EL (cell line): ENCODE measurements around the gene SPEM2.

Source experiments
- DNase-seq: peaks from one replicate; pipeline ENCODE4 v3.0.0-alpha.2; 2016

SPEM2 gene

GRCh38 chr17:7423679-7424078 is 1.7 kb upstream of the SPEM2 start:
- no peak for DNase-seq

DNA sequence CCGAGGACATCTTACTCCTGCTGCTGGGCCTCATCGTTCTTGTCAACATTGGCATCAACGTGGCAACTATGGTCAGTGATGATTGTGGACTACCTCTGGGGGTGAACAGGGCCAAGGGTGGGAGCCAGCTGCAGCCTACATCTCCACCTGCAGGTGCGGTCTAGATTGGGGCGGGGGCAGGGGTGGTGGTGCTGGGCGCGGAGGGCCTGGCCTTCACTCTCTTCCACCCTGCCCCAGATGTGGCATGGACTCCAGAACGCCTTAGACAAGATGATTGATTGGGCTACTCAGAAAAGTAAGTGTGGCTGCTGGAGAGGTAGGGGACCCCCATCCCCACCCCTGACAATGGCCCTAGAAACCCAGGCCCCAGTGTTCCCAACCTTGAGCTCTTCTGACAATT is 340 bp downstream of the SPEM2 start:
- DNase-seq, result no peak

DNA sequence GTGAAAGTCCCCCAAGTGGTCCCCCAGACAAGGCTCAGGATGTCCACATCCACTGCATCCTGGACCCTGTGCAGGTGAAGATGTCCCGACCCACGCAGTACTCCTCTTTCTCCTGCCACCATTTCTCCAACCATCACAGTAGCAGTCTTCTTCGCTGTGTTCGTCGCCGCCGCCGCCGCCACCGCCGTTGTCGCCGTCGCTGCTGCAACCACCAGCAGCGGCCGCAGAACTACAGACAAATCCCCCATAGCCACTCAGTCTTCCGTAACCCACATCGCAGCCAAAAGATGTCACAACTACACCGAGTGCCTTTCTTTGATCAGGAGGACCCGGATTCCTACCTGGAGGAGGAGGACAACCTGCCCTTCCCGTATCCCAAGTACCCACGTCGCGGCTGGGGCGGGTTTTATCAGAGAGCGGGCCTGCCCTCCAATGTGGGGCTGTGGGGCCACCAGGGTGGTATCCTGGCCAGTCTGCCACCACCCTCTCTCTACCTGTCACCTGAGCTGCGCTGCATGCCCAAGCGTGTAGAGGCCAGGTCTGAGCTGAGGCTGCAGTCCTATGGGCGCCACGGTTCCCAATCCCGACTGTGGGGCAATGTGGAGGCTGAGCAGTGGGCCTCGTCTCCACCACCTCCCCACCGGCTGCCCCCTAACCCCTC is 917 bp downstream of the SPEM2 start:
- no peak for DNase-seq

DNA sequence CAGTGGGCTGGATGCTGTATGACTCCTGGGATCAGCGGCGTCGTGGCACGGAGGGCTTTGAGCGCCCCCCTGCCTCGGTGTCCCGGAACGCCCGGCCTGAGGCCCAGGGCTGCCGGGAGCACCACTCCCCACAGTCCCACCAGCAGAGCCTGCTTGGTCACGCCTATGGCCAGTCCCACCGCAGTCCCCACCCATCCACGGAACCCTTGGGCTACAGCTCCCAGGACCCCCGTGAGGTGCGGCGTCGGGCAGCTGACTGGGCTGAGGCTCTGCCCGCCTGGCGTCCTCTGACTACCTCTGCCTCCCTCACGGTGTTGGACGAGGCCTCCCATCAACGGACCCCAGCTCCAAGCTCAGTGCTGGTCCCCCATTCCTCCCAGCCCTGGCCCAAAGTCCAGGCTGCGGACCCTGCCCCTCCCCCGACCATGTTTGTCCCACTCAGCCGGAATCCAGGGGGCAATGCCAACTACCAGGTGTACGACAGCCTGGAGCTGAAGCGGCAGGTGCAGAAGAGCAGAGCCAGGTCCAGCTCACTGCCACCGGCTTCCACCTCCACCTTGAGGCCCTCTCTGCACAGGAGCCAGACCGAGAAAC is 1.6 kb downstream of the SPEM2 start:
- DNase-seq, result no peak

DNA sequence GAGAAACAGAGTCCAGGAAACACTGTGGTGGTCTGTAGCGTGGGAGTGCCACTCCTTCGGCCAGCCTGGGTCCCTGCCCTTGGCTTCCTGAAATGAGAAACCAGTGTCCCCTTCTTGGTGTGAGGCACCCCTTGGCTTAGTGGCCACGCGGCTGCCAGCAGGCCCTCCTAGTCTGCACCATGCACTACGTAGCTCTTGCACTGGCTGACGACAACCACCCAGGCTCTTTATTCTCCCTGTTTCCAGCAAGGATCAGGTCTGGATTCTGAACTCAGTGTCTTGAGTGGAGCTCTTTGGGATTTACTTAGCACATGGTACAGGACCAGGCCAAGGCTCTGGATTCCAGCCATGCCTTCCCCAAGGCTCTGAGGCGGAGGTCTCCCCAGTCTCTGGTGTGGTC is 2.1 kb downstream of the SPEM2 start:
- no peak for DNase-seq

- no peak for DNase-seq
Observed at GRCh38 chr17:7428557-7428956, 3.1 kb downstream of the SPEM2 start, which contains the start of gene SPEM3. Gene SPEM3 (plus strand): TSS chr17:7428857. CDS start chr17:7428903, 46 bp downstream.

DNA sequence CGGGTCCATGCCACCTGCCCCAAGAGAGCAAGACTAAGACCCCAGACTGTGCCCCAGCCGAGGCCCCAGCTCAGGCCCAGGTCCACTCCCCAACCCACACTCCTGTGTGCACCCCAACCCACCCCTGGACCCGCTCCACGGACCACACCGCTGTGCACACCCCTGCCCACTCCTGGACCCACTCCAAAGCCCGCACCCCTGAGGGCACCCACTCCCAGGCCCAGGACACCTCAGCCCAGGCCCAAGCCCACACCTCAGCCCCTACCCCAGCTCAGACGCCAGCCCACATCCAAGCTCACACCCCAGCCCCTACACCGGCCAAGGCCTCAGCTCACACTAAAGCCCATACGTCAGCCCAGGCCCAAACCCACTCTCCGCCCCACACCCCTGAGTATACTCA is 4.3 kb downstream of the SPEM2 start:
- no peak for DNase-seq

DNA sequence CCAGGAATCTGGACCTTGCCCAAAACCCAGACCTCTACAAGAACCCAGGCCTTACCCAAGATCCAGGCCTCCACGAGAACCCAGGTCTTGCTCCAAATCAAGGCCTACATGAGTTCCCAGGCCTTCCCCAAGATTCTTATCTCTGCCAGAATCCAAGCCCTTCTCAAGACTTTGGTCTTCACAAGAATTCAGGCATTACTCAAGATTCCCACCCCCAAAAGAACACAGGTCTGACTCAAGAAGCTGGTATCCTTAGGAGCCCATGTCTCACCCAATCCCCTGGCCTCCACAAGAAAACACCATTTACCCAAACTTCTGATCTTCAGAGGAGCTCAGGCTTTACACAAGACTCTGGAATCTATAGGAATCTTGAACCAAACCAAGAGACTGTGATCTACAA is 5.8 kb downstream of the SPEM2 start:
- no peak for DNase-seq

DNA sequence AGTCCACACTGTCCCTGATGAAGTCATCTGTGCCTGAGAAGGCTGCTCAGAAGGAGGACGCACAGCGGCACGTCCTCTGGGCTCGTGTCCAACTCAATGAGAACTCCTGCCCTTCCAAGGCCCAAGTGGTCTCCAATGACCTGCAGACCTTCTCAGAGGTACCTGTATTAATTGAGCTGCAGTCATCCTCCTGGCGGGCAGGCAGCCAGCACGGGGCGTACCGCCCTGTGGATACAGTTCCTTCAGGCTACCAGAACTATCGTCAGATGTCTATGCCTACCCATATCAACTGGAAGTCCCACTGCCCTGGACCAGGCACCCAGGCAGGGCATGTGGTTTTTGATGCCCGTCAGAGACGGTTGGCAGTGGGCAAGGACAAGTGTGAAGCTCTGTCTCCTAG is 6.9 kb downstream of the SPEM2 start:
- no peak for DNase-seq

- peak; percentile 49 for DNase-seq
Observed at GRCh38 chr17:7435676-7436555, 10.5 kb downstream of the SPEM2 start.

- peak; percentile 80 for DNase-seq
Observed at GRCh38 chr17:7436556-7437368, 11.3 kb downstream of the SPEM2 start.

GRCh38 chr17:7437369-7437863 is 12.0 kb downstream of the SPEM2 start:
- DNase-seq, result no peak

GRCh38 chr17:7437950-7438614 is 12.7 kb downstream of the SPEM2 start:
- peak; percentile 44 for DNase-seq

DNA sequence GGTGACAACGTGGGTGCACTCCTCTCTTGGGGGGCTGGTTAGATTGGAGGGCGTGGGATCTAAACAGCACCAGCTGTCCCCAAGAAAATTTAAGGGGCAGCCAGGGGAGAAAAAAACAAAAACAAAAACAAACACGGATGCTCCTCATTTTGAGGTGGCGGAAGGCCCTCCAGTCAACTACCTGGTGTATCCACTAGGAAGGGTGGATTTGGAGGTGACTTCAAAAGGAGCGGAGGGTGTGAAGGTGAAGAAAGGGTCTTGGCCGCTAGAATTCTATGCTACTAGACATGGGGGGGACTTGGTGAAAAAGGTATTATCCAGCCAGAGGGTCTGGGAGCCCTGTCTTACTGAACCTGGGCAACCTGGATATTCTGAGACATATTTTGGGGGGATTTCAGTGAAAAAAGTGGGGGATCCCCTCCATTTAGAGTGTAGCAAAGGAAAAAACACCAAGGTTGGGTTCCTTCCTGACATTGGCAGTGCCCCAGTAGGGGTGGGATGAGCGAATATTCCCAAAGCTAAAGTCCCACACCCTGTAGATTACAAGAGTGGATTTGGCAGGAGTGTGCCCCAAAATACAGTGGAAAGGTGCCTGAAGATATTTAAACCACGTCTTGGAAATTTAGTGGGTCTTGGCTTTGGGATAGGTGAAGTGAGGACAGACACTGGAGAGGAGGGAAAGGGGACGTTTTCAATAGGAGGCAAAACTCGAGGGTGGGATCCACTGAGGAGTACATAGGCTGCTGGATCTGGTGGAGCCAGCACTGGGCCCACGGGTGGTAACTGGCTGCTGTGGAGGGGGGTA is 13.4 kb downstream of the SPEM2 start:
- no peak for DNase-seq

DNA sequence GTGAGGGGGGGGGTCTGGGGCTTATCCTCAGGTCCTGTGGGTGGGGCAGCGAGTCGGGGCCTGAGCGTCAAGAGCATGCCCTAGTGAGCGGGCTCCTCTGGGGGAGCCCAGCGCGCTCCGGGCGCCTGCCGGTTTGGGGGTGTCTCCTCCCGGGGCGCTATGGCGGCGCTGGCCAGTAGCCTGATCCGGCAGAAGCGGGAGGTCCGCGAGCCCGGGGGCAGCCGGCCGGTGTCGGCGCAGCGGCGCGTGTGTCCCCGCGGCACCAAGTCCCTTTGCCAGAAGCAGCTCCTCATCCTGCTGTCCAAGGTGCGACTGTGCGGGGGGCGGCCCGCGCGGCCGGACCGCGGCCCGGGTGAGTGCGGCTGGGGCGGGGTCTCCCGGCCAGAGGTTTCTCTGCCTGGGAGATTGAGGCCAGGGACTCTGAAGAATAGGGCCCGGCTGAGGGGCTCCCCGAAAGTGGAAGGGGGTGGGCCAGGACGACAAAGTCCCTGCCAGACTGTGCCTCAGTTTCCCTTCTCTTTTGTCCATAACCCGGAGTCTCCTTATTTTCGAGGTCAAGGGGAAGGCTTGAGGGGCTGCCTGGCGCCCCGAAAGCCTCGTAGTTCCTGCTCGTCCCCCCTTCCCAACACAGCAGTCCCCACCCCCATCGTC is 14.2 kb downstream of the SPEM2 start, which contains the start of gene FGF11:
Gene FGF11 (plus strand): TSS at position 51 of the 651 bp plus-strand sequence. CDS start 109 bp downstream, at position 160.
- no peak for DNase-seq

DNA sequence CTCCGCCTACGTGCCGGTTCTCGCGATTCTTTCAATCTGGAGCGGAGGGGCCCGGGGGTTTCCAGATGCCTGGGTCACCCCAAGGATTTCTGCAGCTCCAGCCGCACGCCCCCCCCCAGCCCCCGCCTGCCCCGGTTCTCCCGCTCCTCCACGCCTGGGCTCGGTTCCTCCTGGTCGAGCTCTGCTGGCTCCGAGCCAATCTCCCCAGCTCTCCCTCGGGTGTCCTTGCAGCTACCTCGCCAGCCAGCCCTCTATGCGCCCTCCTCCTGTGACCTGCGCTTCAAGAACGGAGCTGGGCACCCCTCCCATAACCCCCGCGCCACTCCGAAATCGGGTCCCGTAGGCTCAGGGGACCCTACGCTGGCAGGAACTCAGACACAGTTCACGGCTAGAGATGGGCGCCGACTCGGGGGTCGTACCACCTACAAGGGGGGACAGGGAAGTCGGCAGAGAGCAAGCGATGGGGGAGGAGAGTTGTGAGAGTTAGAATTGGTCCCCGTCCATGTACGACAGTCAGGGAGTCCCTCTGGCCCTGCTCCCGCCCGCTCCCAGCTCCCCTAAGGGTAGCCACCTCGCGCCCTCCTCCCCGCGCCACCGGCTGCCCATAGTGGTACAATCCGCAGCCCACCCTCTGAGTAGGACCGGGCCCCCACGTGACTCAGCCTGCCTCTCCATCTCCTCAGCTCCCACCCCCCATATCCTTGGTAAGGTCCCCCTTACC is 14.9 kb downstream of the SPEM2 start:
- DNase-seq, result peak; percentile 61

- DNase-seq, result peak; percentile 36
Observed at GRCh38 chr17:7440834-7441195, 15.4 kb downstream of the SPEM2 start.

DNA sequence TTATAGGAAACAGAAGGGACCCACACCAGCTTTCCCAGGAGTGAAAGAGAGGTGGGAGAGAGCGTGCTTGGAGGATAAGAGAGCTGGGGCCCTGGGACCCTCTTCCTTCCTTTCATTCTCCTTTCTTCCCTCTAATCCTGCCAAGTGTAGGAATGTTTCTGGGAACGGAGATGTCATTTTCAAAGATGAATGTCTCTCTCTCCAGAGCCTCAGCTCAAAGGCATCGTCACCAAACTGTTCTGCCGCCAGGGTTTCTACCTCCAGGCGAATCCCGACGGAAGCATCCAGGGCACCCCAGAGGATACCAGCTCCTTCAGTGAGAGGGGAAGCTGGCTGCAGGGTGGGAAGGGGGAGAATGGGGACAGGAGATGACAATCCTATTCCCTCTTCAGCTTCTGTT is 15.8 kb downstream of the SPEM2 start:
- no peak for DNase-seq

DNA sequence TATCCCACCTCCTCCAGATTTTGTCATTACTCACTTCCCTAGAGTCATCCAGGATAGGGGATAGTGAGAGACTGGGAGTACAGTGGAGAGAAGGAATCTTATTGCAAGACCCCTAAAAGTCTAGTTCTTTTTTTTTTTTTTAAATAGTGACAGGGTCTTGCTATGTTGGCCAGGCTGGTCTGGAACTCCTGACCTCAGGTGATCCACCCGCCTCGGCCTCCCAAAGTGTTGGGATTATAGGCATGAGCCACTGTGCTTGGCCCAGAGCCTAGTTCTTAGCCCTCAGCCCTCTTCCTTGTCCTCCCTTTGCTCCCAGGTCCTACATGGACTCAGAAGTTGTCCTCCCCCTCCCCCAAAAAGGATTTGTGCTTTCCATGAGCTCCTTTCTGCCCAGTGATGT is 16.7 kb downstream of the SPEM2 start:
- DNase-seq, result no peak
